ENCODE data around the gene TACC3. TPM values are rescaled to one million over a fixed set of nuclear protein-coding genes. Genes with fewer than 3 reads are reported as not detected.

TACC3 gene
- total and polyA plus RNA-seq, 7 experiments from 2014 or later: 70.5 to 165 (median 123) TPM

GRCh38 chr4:1763070-1763549, 41.8 kb downstream of the TACC3 start:
- Mint-ChIP-seq H3K4me1 (peaks cover 0 to 9% (median 0%) of the 10 kb centered on the region in 7 donors), H3K27ac (no peak overlapping the region), H3K4me3 (no peak overlapping the region), H3K27me3 (peaks cover 4 to 31% (median 13%) of the 10 kb centered on the region in 5 donors), H3K9me3 (no peaks in the 10 kb centered on the region), H3K36me3 (no peaks in the 10 kb centered on the region)
- CTCF ChIA-PET: no interaction called here
- H3K9me3 ChIP-seq (ENCODE audit: control insufficient read depth in 2 of 3, low read length in 3 of 3): no peaks in the 10 kb centered on the region
- ATAC-seq (no peak), DNase-seq (no peak)
- no peaks in the 10 kb centered on the region for H3K36me3 ChIP-seq (ENCODE audit: control insufficient read depth in 2 of 3, insufficient read depth in 3 of 3, low read length in 3 of 3)
- no peaks in the 10 kb centered on the region for H3K27me3 ChIP-seq (ENCODE audit: control insufficient read depth in 2 of 2, insufficient read depth in 2 of 2, low read length in 2 of 2)
- H3K4me1 ChIP-seq (ENCODE audit: control insufficient read depth in 2 of 2, insufficient read depth in 2 of 2, low read length in 2 of 2): no peaks in the 10 kb centered on the region
- POLR2A ChIA-PET: no interaction called here
- H3K4me3 ChIP-seq (ENCODE audit: low read length): no peak overlapping the region
- intact Hi-C loops (cut with micrococcal nuclease): no loop called here
- H3K27ac ChIP-seq (ENCODE audit: low read depth, low read length): no peak overlapping the region

- H3K4me1 ChIP-seq (ENCODE audit: control insufficient read depth in 2 of 2, insufficient read depth in 2 of 2, low read length in 2 of 2): no peaks in the 10 kb centered on the region
- Mint-ChIP-seq H3K36me3 (no peaks in the 10 kb centered on the region), H3K4me1 (peaks cover 0 to 11% (median 0%) of the 10 kb centered on the region in 7 donors), H3K9me3 (no peaks in the 10 kb centered on the region), H3K27me3 (peaks cover 4 to 37% (median 18%) of the 10 kb centered on the region in 5 donors), H3K27ac (no peak overlapping the region), H3K4me3 (no peak overlapping the region)
- no peaks in the 10 kb centered on the region for H3K9me3 ChIP-seq (ENCODE audit: control insufficient read depth in 2 of 3, low read length in 3 of 3)
- no peak overlapping the region for H3K4me3 ChIP-seq (ENCODE audit: low read length)
- no peaks in the 10 kb centered on the region for H3K27me3 ChIP-seq (ENCODE audit: control insufficient read depth in 2 of 2, insufficient read depth in 2 of 2, low read length in 2 of 2)
- H3K27ac ChIP-seq (ENCODE audit: low read depth, low read length): no peak overlapping the region
- no peak for ATAC-seq
- no peaks in the 10 kb centered on the region for H3K36me3 ChIP-seq (ENCODE audit: control insufficient read depth in 2 of 3, insufficient read depth in 3 of 3, low read length in 3 of 3)
- ChIA-PET CTCF (no interaction called here), POLR2A (no interaction called here)
- no peak for DNase-seq
- intact Hi-C loops (cut with micrococcal nuclease): no loop called here
These were observed 42.3 kb downstream of the TACC3 start for GRCh38 chr4:1763550-1764080.

GRCh38 chr4:1764670-1765069, 43.3 kb downstream of the TACC3 start:
- H3K36me3 Mint-ChIP-seq: no peaks in the 10 kb centered on the region
- no peak for DNase-seq
- intact Hi-C loops (cut with micrococcal nuclease): no loop called here
- CTCF ChIA-PET: no interaction called here
- Histone ChIP-seq H3K4me3 (ENCODE audit: low read length) (no peak overlapping the region), H3K36me3 (ENCODE audit: control insufficient read depth in 2 of 3, insufficient read depth in 3 of 3, low read length in 3 of 3) (no peaks in the 10 kb centered on the region), H3K27me3 (ENCODE audit: control insufficient read depth in 2 of 2, insufficient read depth in 2 of 2, low read length in 2 of 2) (no peaks in the 10 kb centered on the region), H3K9me3 (ENCODE audit: control insufficient read depth in 2 of 3, low read length in 3 of 3) (no peaks in the 10 kb centered on the region), H3K27ac (ENCODE audit: low read depth, low read length) (no peak overlapping the region), H3K4me1 (ENCODE audit: control insufficient read depth in 2 of 2, insufficient read depth in 2 of 2, low read length in 2 of 2) (no peaks in the 10 kb centered on the region)
- ATAC-seq: no peak
- no peak overlapping the region for H3K4me3 Mint-ChIP-seq
- no peak overlapping the region for H3K27ac Mint-ChIP-seq
- POLR2A ChIA-PET: no interaction called here
- H3K9me3 Mint-ChIP-seq: no peaks in the 10 kb centered on the region
- peaks cover 4 to 38% (median 20%) of the 10 kb centered on the region in 5 donors for H3K27me3 Mint-ChIP-seq
- peaks cover 0 to 11% (median 0%) of the 10 kb centered on the region in 7 donors for H3K4me1 Mint-ChIP-seq

GRCh38 chr4:1765409-1766072, 44.2 kb downstream of the TACC3 start:
- no peaks in the 10 kb centered on the region for H3K9me3 Mint-ChIP-seq
- CTCF ChIA-PET: no interaction called here
- DNase-seq (no peak), ATAC-seq (no peak)
- H3K4me3 Mint-ChIP-seq: peak overlapping the region in 2 of 10 donors; percentile 9 to 37
- H3K36me3 ChIP-seq (ENCODE audit: control insufficient read depth in 2 of 3, insufficient read depth in 3 of 3, low read length in 3 of 3): no peaks in the 10 kb centered on the region
- POLR2A ChIA-PET: no interaction called here
- peaks cover 4 to 38% (median 20%) of the 10 kb centered on the region in 5 donors for H3K27me3 Mint-ChIP-seq
- no peaks in the 10 kb centered on the region for H3K9me3 ChIP-seq (ENCODE audit: control insufficient read depth in 2 of 3, low read length in 3 of 3)
- H3K4me3 ChIP-seq (ENCODE audit: low read length): no peak overlapping the region
- H3K36me3 Mint-ChIP-seq: no peaks in the 10 kb centered on the region
- no peaks in the 10 kb centered on the region for H3K4me1 ChIP-seq (ENCODE audit: control insufficient read depth in 2 of 2, insufficient read depth in 2 of 2, low read length in 2 of 2)
- H3K27me3 ChIP-seq (ENCODE audit: control insufficient read depth in 2 of 2, insufficient read depth in 2 of 2, low read length in 2 of 2): no peaks in the 10 kb centered on the region
- peaks cover 0 to 7% (median 0%) of the 10 kb centered on the region in 7 donors for H3K4me1 Mint-ChIP-seq
- H3K27ac Mint-ChIP-seq: peak overlapping the region in 1 of 9 donors; percentile 55
- H3K27ac ChIP-seq (ENCODE audit: low read depth, low read length): no peak overlapping the region
- intact Hi-C loops (cut with micrococcal nuclease): loop anchor here in 1 of 2 donors (2.0 kb wide), 1 partner anchor 27 kb away; the partner anchor contains the start of gene FGFR3

GRCh38 chr4:1766106-1767060, 45.1 kb downstream of the TACC3 start:
- peaks cover 0 to 7% (median 0%) of the 10 kb centered on the region in 7 donors for H3K4me1 Mint-ChIP-seq
- ChIA-PET CTCF (no interaction called here), POLR2A (no interaction called here)
- no peak overlapping the region for H3K27ac ChIP-seq (ENCODE audit: low read depth, low read length)
- DNase-seq (no peak), ATAC-seq (no peak)
- no peaks in the 10 kb centered on the region for H3K4me1 ChIP-seq (ENCODE audit: control insufficient read depth in 2 of 2, insufficient read depth in 2 of 2, low read length in 2 of 2)
- no peaks in the 10 kb centered on the region for H3K9me3 Mint-ChIP-seq
- no peaks in the 10 kb centered on the region for H3K27me3 ChIP-seq (ENCODE audit: control insufficient read depth in 2 of 2, insufficient read depth in 2 of 2, low read length in 2 of 2)
- no peak overlapping the region for H3K27ac Mint-ChIP-seq
- H3K36me3 Mint-ChIP-seq: no peaks in the 10 kb centered on the region
- intact Hi-C loops (cut with micrococcal nuclease): loop anchor here in 1 of 2 donors (2.0 kb wide), 1 partner anchor 26 kb away; the partner anchor contains the start of gene FGFR3
- H3K9me3 ChIP-seq (ENCODE audit: control insufficient read depth in 2 of 3, low read length in 3 of 3): no peaks in the 10 kb centered on the region
- peaks cover 4 to 38% (median 20%) of the 10 kb centered on the region in 5 donors for H3K27me3 Mint-ChIP-seq
- H3K4me3 ChIP-seq (ENCODE audit: low read length): no peak overlapping the region
- no peaks in the 10 kb centered on the region for H3K36me3 ChIP-seq (ENCODE audit: control insufficient read depth in 2 of 3, insufficient read depth in 3 of 3, low read length in 3 of 3)
- peak overlapping the region in 2 of 10 donors; percentile 25 to 37 for H3K4me3 Mint-ChIP-seq

GRCh38 chr4:1767061-1767769, 45.9 kb downstream of the TACC3 start:
- no peaks in the 10 kb centered on the region for H3K27me3 ChIP-seq (ENCODE audit: control insufficient read depth in 2 of 2, insufficient read depth in 2 of 2, low read length in 2 of 2)
- H3K4me3 ChIP-seq (ENCODE audit: low read length): no peak overlapping the region
- DNase-seq: no peak

More at GRCh38 chr4:1767061-1767769, 45.9 kb downstream of the TACC3 start:
- peaks cover 0 to 9% (median 0%) of the 10 kb centered on the region in 7 donors for H3K4me1 Mint-ChIP-seq
- POLR2A ChIA-PET: no interaction called here
- H3K27ac ChIP-seq (ENCODE audit: low read depth, low read length): no peak overlapping the region
- no peaks in the 10 kb centered on the region for H3K4me1 ChIP-seq (ENCODE audit: control insufficient read depth in 2 of 2, insufficient read depth in 2 of 2, low read length in 2 of 2)
- CTCF ChIA-PET: no interaction called here
- no peak overlapping the region for H3K27ac Mint-ChIP-seq
- no peaks in the 10 kb centered on the region for H3K9me3 ChIP-seq (ENCODE audit: control insufficient read depth in 2 of 3, low read length in 3 of 3)
- intact Hi-C loops (cut with micrococcal nuclease): loop anchor here in 1 of 2 donors (2.0 kb wide), 1 partner anchor 26 kb away; the partner anchor contains the start of gene FGFR3
- H3K9me3 Mint-ChIP-seq: no peaks in the 10 kb centered on the region
- peak; percentile 12 for ATAC-seq
- peak overlapping the region in 1 of 10 donors; percentile 71 for H3K4me3 Mint-ChIP-seq
- no peaks in the 10 kb centered on the region for H3K36me3 ChIP-seq (ENCODE audit: control insufficient read depth in 2 of 3, insufficient read depth in 3 of 3, low read length in 3 of 3)
- H3K27me3 Mint-ChIP-seq: peaks cover 4 to 35% (median 14%) of the 10 kb centered on the region in 5 donors
- H3K36me3 Mint-ChIP-seq: no peaks in the 10 kb centered on the region
